Fibroblast of lung (primary cell): ENCODE data around the gene JTB. TPM values are rescaled to one million over a fixed set of nuclear protein-coding genes. Genes with fewer than 3 reads are reported as not detected.

Experiments used
- DNase-seq, 2 donors: peaks; one replicate each; pipeline versions ENCODE4 v3.0.0 to v3.0.0-alpha.2; 2010; ENCODE audit warnings: low read depth in 2 of 2
- H2AFZ ChIP-seq: 2 replicates; pipeline ENCODE4 v1.5.1; 2012; ENCODE audit warnings: low read length, control low read depth, inconsistent platforms
- H3K27ac ChIP-seq: 2 replicates; pipeline ENCODE4 v1.5.1; 2011; ENCODE audit warnings: low read length, control low read depth; ENCODE audit not compliant: insufficient read depth
- H3K27me3 ChIP-seq: 2 replicates; pipeline ENCODE4 v1.5.1; 2011; ENCODE audit warnings: mild to moderate bottlenecking, low read length; ENCODE audit not compliant: control insufficient read depth, insufficient read depth
- H3K36me3 ChIP-seq: 2 replicates; pipeline ENCODE4 v1.5.1; 2011; ENCODE audit warnings: low read length; ENCODE audit not compliant: control insufficient read depth, insufficient read depth
- H3K4me1 ChIP-seq: 2 replicates; pipeline ENCODE4 v1.5.1; 2011; ENCODE audit warnings: low read length; ENCODE audit not compliant: control insufficient read depth, insufficient read depth; ENCODE audit errors: extremely low read depth
- H3K4me2 ChIP-seq: 2 replicates; pipeline ENCODE4 v1.5.1; 2011; ENCODE audit warnings: low read length, control low read depth; ENCODE audit not compliant: insufficient read depth; ENCODE audit errors: extremely low read depth
- H3K4me3 ChIP-seq, 4 experiments: fragments of 200-600 bp in 1 of 4; sonication (generic) in 1 of 4; replicated peaks in 1 of 4; 2 replicates each; pipeline ENCODE4 v1.5.1; 2011 to 2016; ENCODE audit warnings: low read length in 4 of 4, low read depth in 3 of 4, mild to moderate bottlenecking in 3 of 4, control low read depth in 2 of 4, inconsistent platforms in 1 of 4, mixed read lengths in 1 of 4; ENCODE audit not compliant: insufficient read depth in 1 of 4; ENCODE audit errors: control extremely low read depth in 1 of 4
- H3K79me2 ChIP-seq: 2 replicates; pipeline ENCODE4 v1.5.1; 2012; ENCODE audit warnings: mild to moderate bottlenecking, low read length, inconsistent platforms; ENCODE audit not compliant: control insufficient read depth, insufficient read depth
- H3K9ac ChIP-seq: 2 replicates; pipeline ENCODE4 v1.5.1; 2011; ENCODE audit warnings: mild to moderate bottlenecking, low read length, control low read depth; ENCODE audit not compliant: insufficient read depth
- H3K9me3 ChIP-seq: 2 replicates; pipeline ENCODE4 v1.5.1; 2012; ENCODE audit warnings: low read depth, low read length; ENCODE audit not compliant: control insufficient read depth, insufficient read depth
- H4K20me1 ChIP-seq: 2 replicates; pipeline ENCODE4 v1.5.1; 2011; ENCODE audit warnings: low read length; ENCODE audit not compliant: control insufficient read depth, insufficient read depth; ENCODE audit errors: extremely low read depth
- EZH2 ChIP-seq: IDR thresholded peaks from 2 replicates; pipeline ENCODE4 v1.5.1; 2012; ENCODE audit warnings: low read length, control low read depth, mild to moderate bottlenecking; ENCODE audit errors: missing control alignments
- polyA plus RNA-seq, 2 donors: library from polyadenylated mRNA; depleted of rRNA in 1 of 2; stranded (reverse) in 1 of 2; unstranded in 1 of 2; fragments of >200 nt; gene quantifications; 2 replicates each; pipeline ENCODE4 v1.2.1, GENCODE V29; 2011 to 2012; ENCODE audit warnings: missing spikeins in 1 of 2
- total RNA-seq: library from RNA; depleted of rRNA; stranded (reverse); fragments of >200 nt; gene quantifications from 2 replicates; pipeline ENCODE4 v1.2.1, GENCODE V29; 2014
- TF ChIP-seq, protein P1 (sequence below), 2 donors: IDR thresholded peaks in 1 of 2; conservative IDR thresholded peaks in 1 of 2; 1 replicate in 1 of 2; 2 replicates in 1 of 2; pipeline ENCODE4 v1.5.1; 2011 to 2012; ENCODE audit warnings: low read length in 2 of 2, control low read depth in 1 of 2, inconsistent platforms in 1 of 2, low read depth in 1 of 2, mild to moderate bottlenecking in 1 of 2

Gene JTB
- total and polyA plus RNA-seq, 2 donors (not counting 1 experiment from before 2014, with no cell fraction given), result 98.9 to 123 TPM

DNA sequence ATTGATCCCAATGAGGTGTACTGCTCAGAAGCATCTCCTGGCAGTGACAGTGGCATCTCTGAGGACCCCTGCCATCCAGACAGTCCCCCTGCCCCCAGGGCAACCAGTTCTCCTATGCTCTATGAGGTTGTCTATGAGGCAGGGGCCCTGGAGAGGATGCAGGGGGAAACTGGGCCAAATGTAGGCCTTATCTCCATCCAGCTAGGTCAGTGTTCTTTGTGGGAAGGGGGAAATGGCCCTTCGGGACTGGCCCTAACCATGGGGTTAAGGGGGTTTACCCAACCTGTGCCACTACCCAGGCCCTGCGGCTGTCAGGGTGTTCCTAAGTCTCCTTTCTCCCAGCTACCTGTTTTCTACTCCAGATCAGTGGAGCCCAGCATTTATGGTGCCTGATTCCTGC is 8.5 kb downstream of the JTB start:
- Histone ChIP-seq H4K20me1 (no peaks in the 10 kb centered on the region), H3K9me3 (no peaks in the 10 kb centered on the region), H3K4me1 (peaks cover 6% of the 10 kb centered on the region), H3K79me2 (no peaks in the 10 kb centered on the region), H3K36me3 (peaks cover 7% of the 10 kb centered on the region), H3K4me2 (no peak overlapping the region), H3K4me3 (peak overlapping the region in 1 of 4 experiments; percentile 90), H3K27me3 (no peaks in the 10 kb centered on the region), H3K9ac (no peak overlapping the region), H3K27ac (no peak overlapping the region), H2AFZ (no peak overlapping the region)
- TF ChIP-seq, protein P1, sequence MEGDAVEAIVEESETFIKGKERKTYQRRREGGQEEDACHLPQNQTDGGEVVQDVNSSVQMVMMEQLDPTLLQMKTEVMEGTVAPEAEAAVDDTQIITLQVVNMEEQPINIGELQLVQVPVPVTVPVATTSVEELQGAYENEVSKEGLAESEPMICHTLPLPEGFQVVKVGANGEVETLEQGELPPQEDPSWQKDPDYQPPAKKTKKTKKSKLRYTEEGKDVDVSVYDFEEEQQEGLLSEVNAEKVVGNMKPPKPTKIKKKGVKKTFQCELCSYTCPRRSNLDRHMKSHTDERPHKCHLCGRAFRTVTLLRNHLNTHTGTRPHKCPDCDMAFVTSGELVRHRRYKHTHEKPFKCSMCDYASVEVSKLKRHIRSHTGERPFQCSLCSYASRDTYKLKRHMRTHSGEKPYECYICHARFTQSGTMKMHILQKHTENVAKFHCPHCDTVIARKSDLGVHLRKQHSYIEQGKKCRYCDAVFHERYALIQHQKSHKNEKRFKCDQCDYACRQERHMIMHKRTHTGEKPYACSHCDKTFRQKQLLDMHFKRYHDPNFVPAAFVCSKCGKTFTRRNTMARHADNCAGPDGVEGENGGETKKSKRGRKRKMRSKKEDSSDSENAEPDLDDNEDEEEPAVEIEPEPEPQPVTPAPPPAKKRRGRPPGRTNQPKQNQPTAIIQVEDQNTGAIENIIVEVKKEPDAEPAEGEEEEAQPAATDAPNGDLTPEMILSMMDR (conservative IDR thresholded peaks at IDR 0.05 in 1 of 2, IDR thresholded peaks at IDR 0.05 in 1 of 2; ENCODE audit: low read depth in 1 of 2, low read length in 2 of 2), result no peak
- TF ChIP-seq EZH2, result no peak
- no peak for DNase-seq

DNA sequence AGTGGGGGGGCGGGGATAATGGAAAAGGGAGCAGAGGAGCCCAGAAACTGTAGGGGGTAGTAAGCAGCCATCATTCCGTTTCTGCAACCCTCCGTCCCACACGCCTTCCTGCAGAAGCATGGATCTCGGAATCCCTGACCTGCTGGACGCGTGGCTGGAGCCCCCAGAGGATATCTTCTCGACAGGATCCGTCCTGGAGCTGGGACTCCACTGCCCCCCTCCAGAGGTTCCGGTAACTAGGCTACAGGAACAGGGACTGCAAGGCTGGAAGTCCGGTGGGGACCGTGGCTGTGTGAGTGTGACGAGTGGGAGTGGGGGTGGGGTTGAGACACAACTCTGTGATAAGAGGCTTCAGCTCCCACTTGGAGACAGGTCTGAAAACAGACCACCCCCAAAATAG is 9.1 kb downstream of the JTB start:
- peaks cover 2% of the 10 kb centered on the region for H3K36me3 ChIP-seq
- H3K4me1 ChIP-seq, result peaks cover 9% of the 10 kb centered on the region
- H3K79me2 ChIP-seq, result no peaks in the 10 kb centered on the region
- no peak overlapping the region for H3K9ac ChIP-seq
- H3K9me3 ChIP-seq, result no peaks in the 10 kb centered on the region
- peak overlapping the region; percentile 62 to 90 (median 81) for H3K4me3 ChIP-seq
- no peaks in the 10 kb centered on the region for H3K27me3 ChIP-seq
- H3K4me2 ChIP-seq, result peak overlapping the region; percentile 99
- no peaks in the 10 kb centered on the region for H4K20me1 ChIP-seq
- TF ChIP-seq, protein P1 (conservative IDR thresholded peaks at IDR 0.05 in 1 of 2, IDR thresholded peaks at IDR 0.05 in 1 of 2; ENCODE audit: low read depth in 1 of 2, low read length in 2 of 2), result no peak
- DNase-seq, result no peak
- H3K27ac ChIP-seq, result no peak overlapping the region
- H2AFZ ChIP-seq, result peak overlapping the region; percentile 69

DNA sequence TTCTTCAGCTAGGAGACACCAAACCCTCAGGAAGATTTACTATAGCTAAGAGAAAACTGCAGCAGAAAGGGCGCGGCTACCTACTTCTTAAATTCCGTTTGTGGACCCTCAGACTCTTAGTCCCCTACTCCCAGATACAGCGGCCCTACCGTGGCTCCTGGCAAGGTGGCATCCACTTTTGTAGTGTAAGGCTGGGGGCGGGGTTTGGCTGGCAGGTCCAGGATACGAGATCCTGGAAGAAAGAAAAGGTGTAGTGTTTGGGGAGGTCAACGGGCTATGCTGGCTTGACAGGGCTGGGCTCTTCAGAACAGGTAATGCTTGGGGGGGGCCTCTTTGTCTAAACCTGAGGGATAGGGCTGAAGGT is 9.5 kb downstream of the JTB start:
- no peaks in the 10 kb centered on the region for H3K27me3 ChIP-seq
- H3K79me2 ChIP-seq, result peaks cover 1% of the 10 kb centered on the region
- H4K20me1 ChIP-seq, result no peaks in the 10 kb centered on the region
- peaks cover 9% of the 10 kb centered on the region for H3K4me1 ChIP-seq
- DNase-seq, result no peak
- H2AFZ ChIP-seq, result peak overlapping the region; percentile 92
- H3K4me3 ChIP-seq, result peak overlapping the region; percentile 62 to 90 (median 81)
- no peaks in the 10 kb centered on the region for H3K9me3 ChIP-seq
- peaks cover 2% of the 10 kb centered on the region for H3K36me3 ChIP-seq
- TF ChIP-seq EZH2, result no peak
- TF ChIP-seq, protein P1 (conservative IDR thresholded peaks at IDR 0.05 in 1 of 2, IDR thresholded peaks at IDR 0.05 in 1 of 2; ENCODE audit: low read depth in 1 of 2, low read length in 2 of 2), result no peak
- no peak overlapping the region for H3K9ac ChIP-seq
- no peak overlapping the region for H3K27ac ChIP-seq
- H3K4me2 ChIP-seq, result peak overlapping the region; percentile 99
